Retinal pigment epithelial cell (primary cell): Measurements from ENCODE around the gene PPIA.
A peak's percentile ranks its signal among the peaks of the same experiment; 100 is the strongest.
"Not testable (repeated sequence)": the region's sequence is repeated elsewhere in the genome, so short reads cannot be mapped to it uniquely, and the experiment has no call there.

ENCODE experiments used
- DNase-seq: peaks from one replicate; pipeline ENCODE4 v3.0.0-alpha.2; 2010; ENCODE audit warnings: low read depth
- H3K4me3 ChIP-seq: 2 replicates; pipeline ENCODE4 v1.5.1; 2011; ENCODE audit warnings: mild to moderate bottlenecking, low read length, control low read depth, moderate library complexity
- CTCF ChIP-seq: conservative IDR thresholded peaks from 2 replicates; pipeline ENCODE4 v1.5.1; 2011; ENCODE audit warnings: low read depth, low read length, control low read depth, inconsistent platforms

The PPIA gene

GRCh38 chr7:44769776-44770294 is 26.6 kb upstream of the PPIA start:
- H3K4me3 ChIP-seq = no peak overlapping the region
- no peak for TF ChIP-seq CTCF
- peak; percentile 26 for DNase-seq

- no peak overlapping the region for H3K4me3 ChIP-seq
- no peak for TF ChIP-seq CTCF
- no peak for DNase-seq
Measured at GRCh38 chr7:44771358-44771757, 25.1 kb upstream of the PPIA start.

GRCh38 chr7:44772440-44772839 is 24.0 kb upstream of the PPIA start:
- DNase-seq = no peak
- no peak overlapping the region for H3K4me3 ChIP-seq
- TF ChIP-seq CTCF = no peak

GRCh38 chr7:44772867-44773266 is 23.6 kb upstream of the PPIA start:
- no peak for DNase-seq
- H3K4me3 ChIP-seq = no peak overlapping the region
- TF ChIP-seq CTCF = no peak

GRCh38 chr7:44774486-44774885 is 22.0 kb upstream of the PPIA start:
- DNase-seq, H3K4me3 ChIP-seq: not testable (repeated sequence)

- no peak for TF ChIP-seq CTCF
- no peak overlapping the region for H3K4me3 ChIP-seq
- no peak for DNase-seq
Measured at GRCh38 chr7:44775383-44776107, 20.9 kb upstream of the PPIA start.

- H3K4me3 ChIP-seq = no peak overlapping the region
- DNase-seq = no peak
- TF ChIP-seq CTCF = no peak
Measured at GRCh38 chr7:44776211-44776610, 20.3 kb upstream of the PPIA start.
